Rectal smooth muscle tissue (tissue), 1 donor: Measurements from ENCODE around the gene RYR3.

Experiments
- H3K27ac ChIP-seq: one replicate; pipeline ENCODE4 v1.7.0; 2013; ENCODE audit warnings: low read depth, low read length, inconsistent platforms
- H3K27me3 ChIP-seq: one replicate; pipeline ENCODE4 v1.7.0; 2013; ENCODE audit warnings: low read length; ENCODE audit not compliant: control insufficient read depth, insufficient read depth
- H3K36me3 ChIP-seq: one replicate; pipeline ENCODE4 v1.7.0; 2013; ENCODE audit warnings: low read length; ENCODE audit not compliant: control insufficient read depth, insufficient read depth
- H3K4me1 ChIP-seq: one replicate; pipeline ENCODE4 v1.7.0; 2013; ENCODE audit warnings: low read length; ENCODE audit not compliant: control insufficient read depth, insufficient read depth
- H3K4me3 ChIP-seq: one replicate; pipeline ENCODE4 v1.7.0; 2013; ENCODE audit warnings: low read length
- H3K9ac ChIP-seq: one replicate; pipeline ENCODE4 v1.7.0; 2013; ENCODE audit warnings: low read length

RYR3 gene

GRCh38 chr15:33467816-33468163 is 157.0 kb downstream of the RYR3 start:
- Histone ChIP-seq H3K27me3 (no peaks in the 10 kb centered on the region), H3K4me3 (no peak overlapping the region), H3K9ac (no peak overlapping the region), H3K36me3 (no peaks in the 10 kb centered on the region), H3K27ac (no peak overlapping the region), H3K4me1 (no peaks in the 10 kb centered on the region)

- H3K27ac ChIP-seq, result no peak overlapping the region
- no peak overlapping the region for H3K9ac ChIP-seq
- no peaks in the 10 kb centered on the region for H3K27me3 ChIP-seq
- no peaks in the 10 kb centered on the region for H3K4me1 ChIP-seq
- H3K36me3 ChIP-seq, result no peaks in the 10 kb centered on the region
- H3K4me3 ChIP-seq, result no peak overlapping the region
These were observed 158.0 kb downstream of the RYR3 start for GRCh38 chr15:33468740-33469139.

- Histone ChIP-seq H3K27me3 (no peaks in the 10 kb centered on the region), H3K36me3 (no peaks in the 10 kb centered on the region), H3K27ac (no peak overlapping the region), H3K4me1 (no peaks in the 10 kb centered on the region), H3K9ac (no peak overlapping the region), H3K4me3 (no peak overlapping the region)
These were observed 162.2 kb downstream of the RYR3 start for GRCh38 chr15:33473005-33473404.

- H3K9ac ChIP-seq, result no peak overlapping the region
- H3K27ac ChIP-seq, result no peak overlapping the region
- H3K4me1 ChIP-seq, result no peaks in the 10 kb centered on the region
- H3K36me3 ChIP-seq, result no peaks in the 10 kb centered on the region
- no peak overlapping the region for H3K4me3 ChIP-seq
- H3K27me3 ChIP-seq, result no peaks in the 10 kb centered on the region
These were observed 162.9 kb downstream of the RYR3 start for GRCh38 chr15:33473714-33474113.

- no peaks in the 10 kb centered on the region for H3K4me1 ChIP-seq
- H3K36me3 ChIP-seq, result no peaks in the 10 kb centered on the region
- H3K4me3 ChIP-seq, result no peak overlapping the region
- no peak overlapping the region for H3K9ac ChIP-seq
- no peak overlapping the region for H3K27ac ChIP-seq
- no peaks in the 10 kb centered on the region for H3K27me3 ChIP-seq
These were observed 165.3 kb downstream of the RYR3 start for GRCh38 chr15:33476076-33476475.

- Histone ChIP-seq H3K36me3 (no peaks in the 10 kb centered on the region), H3K4me3 (no peak overlapping the region), H3K27ac (no peak overlapping the region), H3K27me3 (no peaks in the 10 kb centered on the region), H3K4me1 (no peaks in the 10 kb centered on the region), H3K9ac (no peak overlapping the region)
These were observed 166.1 kb downstream of the RYR3 start for GRCh38 chr15:33476908-33477307.

GRCh38 chr15:33489335-33489734 is 178.6 kb downstream of the RYR3 start:
- Histone ChIP-seq H3K36me3 (no peaks in the 10 kb centered on the region), H3K27me3 (no peaks in the 10 kb centered on the region), H3K9ac (no peak overlapping the region), H3K4me3 (no peak overlapping the region), H3K27ac (no peak overlapping the region), H3K4me1 (no peaks in the 10 kb centered on the region)

- H3K27ac ChIP-seq, result no peak overlapping the region
- no peaks in the 10 kb centered on the region for H3K36me3 ChIP-seq
- no peak overlapping the region for H3K4me3 ChIP-seq
- H3K27me3 ChIP-seq, result no peaks in the 10 kb centered on the region
- H3K9ac ChIP-seq, result no peak overlapping the region
- no peaks in the 10 kb centered on the region for H3K4me1 ChIP-seq
These were observed 179.9 kb downstream of the RYR3 start for GRCh38 chr15:33490703-33491102.

GRCh38 chr15:33492434-33493052 is 181.8 kb downstream of the RYR3 start:
- Histone ChIP-seq H3K9ac (no peak overlapping the region), H3K4me1 (no peaks in the 10 kb centered on the region), H3K27me3 (no peaks in the 10 kb centered on the region), H3K36me3 (no peaks in the 10 kb centered on the region), H3K27ac (no peak overlapping the region), H3K4me3 (no peak overlapping the region)

GRCh38 chr15:33494306-33494705 is 183.5 kb downstream of the RYR3 start:
- H3K9ac ChIP-seq, result no peak overlapping the region
- no peak overlapping the region for H3K27ac ChIP-seq
- H3K4me1 ChIP-seq, result no peaks in the 10 kb centered on the region
- H3K4me3 ChIP-seq, result no peak overlapping the region
- H3K27me3 ChIP-seq, result no peaks in the 10 kb centered on the region
- H3K36me3 ChIP-seq, result no peaks in the 10 kb centered on the region

- no peaks in the 10 kb centered on the region for H3K36me3 ChIP-seq
- no peak overlapping the region for H3K27ac ChIP-seq
- no peaks in the 10 kb centered on the region for H3K27me3 ChIP-seq
- no peaks in the 10 kb centered on the region for H3K4me1 ChIP-seq
- no peak overlapping the region for H3K4me3 ChIP-seq
- no peak overlapping the region for H3K9ac ChIP-seq
These were observed 189.8 kb downstream of the RYR3 start for GRCh38 chr15:33500432-33501195.

- Histone ChIP-seq H3K27ac (no peak overlapping the region), H3K4me3 (no peak overlapping the region), H3K27me3 (no peaks in the 10 kb centered on the region), H3K9ac (no peak overlapping the region), H3K36me3 (no peaks in the 10 kb centered on the region), H3K4me1 (no peaks in the 10 kb centered on the region)
These were observed 192.9 kb downstream of the RYR3 start for GRCh38 chr15:33503681-33504080.

GRCh38 chr15:33506781-33507296 is 196.1 kb downstream of the RYR3 start:
- no peak overlapping the region for H3K9ac ChIP-seq
- H3K27ac ChIP-seq, result no peak overlapping the region
- H3K27me3 ChIP-seq, result no peaks in the 10 kb centered on the region
- no peak overlapping the region for H3K4me3 ChIP-seq
- H3K36me3 ChIP-seq, result no peaks in the 10 kb centered on the region
- no peaks in the 10 kb centered on the region for H3K4me1 ChIP-seq
